AG08396 (cell line): Measurements from ENCODE around the gene PPP1R3G.
"Not testable (repeated sequence)": the region's sequence is repeated elsewhere in the genome, so short reads cannot be mapped to it uniquely, and the experiment has no call there.

Experiments
- DNase-seq: peaks from one replicate; pipeline ENCODE4 v3.0.0; 2012; ENCODE audit warnings: low spot score, mixed read lengths

Gene PPP1R3G

DNA sequence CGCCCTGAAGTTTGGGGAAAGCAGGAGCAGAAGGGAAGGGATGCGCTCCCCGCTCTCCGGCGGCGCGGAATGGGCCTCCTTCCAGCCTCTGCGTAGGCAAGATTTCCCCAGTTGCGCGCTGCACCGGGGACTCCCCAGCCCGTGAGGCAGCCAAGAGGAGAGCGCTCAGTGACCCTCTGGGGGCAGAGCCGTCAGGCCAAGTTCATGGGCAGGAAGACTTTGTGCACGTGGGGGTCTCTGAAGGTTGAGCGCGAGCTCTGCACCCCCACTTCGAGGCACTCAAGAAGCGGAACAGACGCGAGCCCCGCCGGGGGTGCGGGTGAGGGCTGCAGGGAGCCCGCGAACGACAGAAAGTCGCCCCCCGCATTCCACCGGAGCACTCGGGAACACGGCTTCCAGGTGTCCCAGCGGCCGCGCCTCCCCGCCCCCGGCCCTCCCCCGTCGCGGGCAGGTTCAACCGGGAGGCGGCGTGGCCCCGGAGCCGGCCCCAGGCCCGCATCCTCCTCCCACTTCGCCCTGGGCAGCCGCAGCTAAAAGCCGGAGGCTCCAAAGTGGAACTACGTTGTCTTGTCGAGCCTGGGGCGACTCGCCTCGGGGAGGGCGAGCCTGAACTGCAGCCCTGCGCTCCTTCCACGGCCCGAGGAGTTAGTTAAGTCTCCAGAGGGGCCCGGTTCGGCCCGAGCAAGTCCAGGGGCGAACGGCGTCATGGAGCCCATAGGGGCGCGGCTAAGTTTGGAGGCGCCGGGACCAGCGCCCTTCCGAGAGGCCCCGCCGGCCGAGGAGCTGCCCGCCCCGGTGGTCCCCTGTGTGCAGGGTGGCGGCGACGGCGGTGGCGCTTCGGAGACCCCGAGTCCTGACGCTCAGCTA lies at the start of gene PPP1R3G:
Gene PPP1R3G (plus strand): TSS at position 561 of the 867 bp plus-strand sequence. CDS start 145 bp downstream, at position 706.
- peak; percentile 63 for DNase-seq

DNA sequence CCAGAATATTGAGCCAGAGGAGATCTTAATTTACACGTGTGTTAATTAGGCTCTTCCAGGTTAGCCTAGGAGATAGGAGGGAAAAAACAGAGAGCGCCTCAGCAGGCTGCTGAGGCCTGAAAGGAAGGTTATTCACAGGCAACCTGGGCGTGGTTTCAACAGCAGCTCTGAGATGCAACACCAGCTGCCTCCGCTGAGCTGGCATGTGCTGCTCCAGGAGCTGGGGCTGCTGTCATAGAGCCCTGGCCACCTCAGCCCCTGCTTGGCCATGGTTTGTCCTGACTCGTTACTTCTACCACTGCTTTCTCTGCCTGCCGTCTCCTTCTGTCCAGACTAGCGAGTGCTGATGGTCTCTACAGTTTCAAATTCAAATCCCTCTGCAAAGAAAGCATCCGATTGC lies 48.9 kb upstream of the PPP1R3G start:
- DNase-seq = no peak

DNA sequence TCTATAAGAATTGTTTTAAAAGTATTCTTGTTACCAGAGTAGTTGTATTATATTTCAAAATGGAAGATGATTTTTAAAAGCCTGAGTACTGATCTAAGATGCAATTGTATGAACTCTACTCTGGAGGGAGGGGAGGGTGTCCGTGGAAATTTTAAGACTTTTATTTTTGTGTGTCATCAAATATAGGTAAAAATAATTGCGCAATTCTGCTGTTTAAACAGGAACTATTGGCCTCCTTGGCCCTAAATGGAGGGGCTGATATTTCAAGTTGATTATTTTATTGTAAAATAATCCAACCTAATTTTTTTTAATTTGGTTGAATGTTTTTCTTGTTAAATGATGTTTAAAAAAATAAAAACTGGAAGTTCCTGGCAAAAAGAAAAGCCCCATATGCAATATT lies 43.2 kb upstream of the PPP1R3G start:
- DNase-seq = no peak

DNA sequence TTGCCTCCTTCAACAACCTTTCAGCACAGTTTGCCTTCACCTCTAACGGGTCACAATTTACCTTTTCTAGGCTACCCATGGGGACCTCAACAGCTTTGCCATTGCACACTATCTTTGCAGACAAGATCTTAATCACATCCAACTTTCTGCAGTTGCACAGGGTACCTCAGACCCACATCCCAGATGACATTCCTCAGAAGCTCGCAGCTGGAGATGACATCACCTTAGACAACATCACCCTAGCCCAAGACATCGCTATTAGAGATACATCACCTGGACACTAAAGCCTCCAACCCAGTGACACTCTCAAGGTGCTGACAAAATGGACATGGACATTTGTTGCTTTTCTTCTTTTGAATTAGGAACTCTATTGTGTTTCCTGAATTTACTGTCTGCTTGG lies 42.7 kb upstream of the PPP1R3G start:
- DNase-seq = no peak

DNA sequence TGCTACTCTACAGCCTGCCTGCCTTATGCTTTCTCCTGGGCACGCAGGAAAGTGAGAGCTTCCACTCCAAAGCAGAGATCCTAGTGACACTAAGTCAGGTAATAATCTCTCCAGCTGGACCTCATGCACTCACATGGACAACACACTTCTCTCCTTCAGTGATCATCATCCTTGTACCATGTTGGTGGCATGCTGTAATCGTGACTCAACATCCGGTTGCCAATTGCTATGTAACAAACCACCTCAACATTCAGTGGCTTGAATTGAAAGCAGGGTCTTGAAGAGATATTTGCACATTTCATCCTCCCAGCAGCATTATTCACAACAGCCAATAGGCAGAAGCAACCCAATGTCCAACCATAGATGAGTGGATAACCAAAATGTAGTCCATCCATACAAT lies 40.3 kb upstream of the PPP1R3G start:
- DNase-seq = no peak

DNA sequence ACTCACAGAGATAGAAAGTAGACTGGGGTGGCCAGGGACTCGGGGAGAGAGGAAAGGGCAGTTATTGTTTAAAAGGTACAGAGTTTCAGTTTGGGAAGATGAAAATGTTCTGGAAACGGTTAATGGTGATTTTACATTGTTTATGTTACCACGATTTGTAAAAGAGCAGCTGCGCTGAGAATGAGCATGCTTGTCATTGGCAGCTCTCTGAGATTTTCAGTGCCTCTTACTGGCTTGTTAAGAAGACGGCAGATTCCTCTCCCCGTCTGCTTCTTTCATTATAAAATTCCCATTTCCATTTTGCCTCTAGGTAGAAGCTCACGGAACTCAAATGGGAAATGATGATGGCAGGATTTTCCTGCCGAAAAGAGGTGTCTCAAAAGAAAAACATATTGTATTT lies 39.7 kb upstream of the PPP1R3G start:
- no peak for DNase-seq

DNA sequence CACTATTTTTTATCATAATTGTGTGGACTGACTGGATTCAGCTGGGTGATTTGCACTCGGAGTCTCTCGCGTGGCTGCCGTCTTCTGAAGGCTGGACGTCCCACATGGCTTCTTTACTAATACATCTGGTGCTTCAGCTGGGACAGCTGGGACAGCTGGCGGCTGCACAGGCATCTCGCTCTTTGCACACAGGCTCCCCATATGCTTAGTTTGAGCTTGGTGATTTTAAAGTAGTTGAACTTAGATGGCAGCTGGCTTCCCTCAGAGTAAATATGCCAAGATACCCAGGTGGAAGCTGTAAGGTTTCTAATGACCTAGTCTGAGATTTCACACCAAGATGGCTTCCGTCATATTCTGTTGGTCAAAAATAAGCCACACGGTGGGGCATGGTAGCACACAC lies 38.7 kb upstream of the PPP1R3G start:
- no peak for DNase-seq

DNA sequence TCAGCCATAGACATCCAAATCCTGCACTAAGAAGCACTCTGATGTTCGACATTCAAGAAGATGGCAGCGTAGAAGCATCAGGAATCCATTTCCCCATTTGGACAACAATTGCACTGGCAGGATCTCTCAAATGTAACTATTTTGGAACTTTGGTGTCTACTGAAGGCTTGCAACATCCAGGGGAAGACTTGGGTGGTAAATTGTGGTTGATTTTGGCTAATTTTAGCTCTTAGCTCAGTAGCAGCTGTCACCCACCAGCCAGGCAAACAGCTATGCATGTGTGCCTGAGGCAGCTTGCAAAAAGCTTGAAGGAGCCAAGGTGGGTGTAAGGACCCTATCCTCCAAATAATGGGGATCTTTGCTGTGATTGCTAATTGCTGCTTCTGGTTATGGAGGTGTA lies 35.1 kb upstream of the PPP1R3G start:
- no peak for DNase-seq

DNA sequence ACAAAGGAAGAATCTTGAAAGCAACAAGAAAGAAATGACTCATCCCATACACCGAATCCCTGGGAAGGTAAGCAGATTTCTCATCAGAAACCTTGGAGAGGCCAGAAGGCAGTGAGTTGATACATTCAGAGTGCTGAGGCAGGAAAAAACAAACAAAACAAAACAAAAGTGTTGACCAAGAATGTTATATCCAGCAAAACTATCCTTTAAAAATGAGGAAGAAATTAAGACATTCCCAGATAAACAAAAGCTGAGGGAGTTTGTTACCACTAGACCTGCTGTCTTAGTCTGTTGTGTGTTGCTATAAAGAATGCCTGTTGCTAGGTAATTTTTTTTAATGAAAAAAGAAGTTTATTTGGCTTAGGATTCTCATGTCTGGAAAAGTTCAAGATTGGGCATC lies 33.7 kb upstream of the PPP1R3G start:
- no peak for DNase-seq

DNA sequence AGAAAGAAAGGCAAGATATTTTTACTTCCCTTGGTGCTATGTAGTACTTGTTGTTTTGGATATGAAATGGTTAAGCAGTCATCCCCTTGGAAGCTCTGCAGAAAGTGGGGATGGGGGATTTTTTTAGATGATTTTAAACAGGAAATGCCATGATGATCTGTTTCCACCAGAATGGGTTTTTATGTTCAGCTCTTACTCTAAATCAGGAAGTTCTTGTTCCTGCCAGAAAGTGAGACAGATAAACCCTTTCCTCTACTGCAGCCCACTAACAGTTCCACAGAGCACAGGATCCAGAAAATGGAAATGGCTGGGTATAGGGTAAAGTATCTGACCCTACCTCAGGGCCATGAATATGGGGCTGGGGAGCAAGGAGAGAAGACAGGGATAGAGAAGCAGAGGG lies 32.1 kb upstream of the PPP1R3G start:
- no peak for DNase-seq

DNA sequence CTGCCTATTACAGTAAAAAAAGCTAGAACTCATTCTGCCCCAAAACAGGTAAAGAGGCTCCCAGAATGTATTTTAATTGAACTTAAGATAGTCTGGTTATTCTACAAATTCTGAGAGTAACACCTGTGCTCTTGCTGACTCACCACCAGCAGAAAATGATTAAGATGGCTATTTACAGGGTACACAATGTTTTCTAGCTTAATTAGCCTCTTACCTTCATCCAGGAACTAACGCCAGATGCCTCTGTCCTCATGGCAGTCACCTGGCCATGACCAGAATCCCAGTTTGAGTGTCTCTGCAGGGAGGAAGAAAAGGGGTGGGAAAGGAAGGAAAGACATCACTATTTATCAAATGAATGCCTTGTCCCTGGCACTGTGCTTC lies 31.3 kb upstream of the PPP1R3G start:
- no peak for DNase-seq

DNA sequence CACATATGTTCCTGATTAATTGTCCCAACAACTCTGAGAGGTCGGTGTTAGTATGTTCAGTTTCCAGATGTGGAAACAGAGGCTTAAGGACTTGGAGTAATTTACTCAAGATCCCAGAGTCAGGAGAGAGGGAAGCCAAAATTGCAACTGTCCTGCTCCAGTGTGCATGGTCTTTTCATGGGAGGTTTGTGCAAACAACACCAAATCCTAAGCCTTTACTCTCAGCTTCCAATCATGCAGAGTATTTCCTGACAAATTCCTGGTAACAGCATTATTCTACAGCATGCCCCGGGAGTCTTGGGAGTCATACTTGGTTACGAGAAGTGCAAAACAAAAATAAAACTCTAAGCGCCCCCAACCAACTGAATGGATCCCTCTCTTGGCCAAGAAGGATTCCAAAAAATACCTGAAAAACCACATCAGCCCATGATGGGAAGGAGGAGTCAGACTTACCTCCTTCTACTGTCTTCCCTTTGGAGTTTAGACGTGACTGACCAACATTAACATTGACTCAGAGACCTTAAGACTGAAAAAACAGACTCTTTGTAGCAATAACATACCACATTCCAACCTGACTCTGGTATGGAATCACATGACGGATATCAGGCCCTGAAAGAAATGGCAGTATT lies 30.8 kb upstream of the PPP1R3G start:
- DNase-seq = no peak

DNA sequence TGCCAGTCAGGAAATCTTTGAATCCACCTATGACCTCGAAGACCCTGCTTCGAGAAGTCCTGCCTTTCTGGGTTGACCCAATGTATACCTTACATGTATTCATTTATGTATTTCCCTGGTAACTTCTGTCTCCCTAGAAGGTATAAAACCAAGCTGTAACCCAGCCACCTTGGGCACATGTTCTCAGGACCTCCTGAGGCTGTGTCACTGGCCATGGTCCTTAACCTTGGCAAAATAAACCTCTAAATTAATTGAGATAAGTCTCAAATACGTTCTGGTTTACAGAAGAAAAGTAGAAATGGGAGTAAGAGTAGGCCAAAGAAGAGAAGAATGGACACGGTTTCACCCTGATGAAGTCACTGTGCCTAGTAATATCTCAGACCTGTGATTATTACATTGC lies 30.0 kb upstream of the PPP1R3G start:
- no peak for DNase-seq

DNA sequence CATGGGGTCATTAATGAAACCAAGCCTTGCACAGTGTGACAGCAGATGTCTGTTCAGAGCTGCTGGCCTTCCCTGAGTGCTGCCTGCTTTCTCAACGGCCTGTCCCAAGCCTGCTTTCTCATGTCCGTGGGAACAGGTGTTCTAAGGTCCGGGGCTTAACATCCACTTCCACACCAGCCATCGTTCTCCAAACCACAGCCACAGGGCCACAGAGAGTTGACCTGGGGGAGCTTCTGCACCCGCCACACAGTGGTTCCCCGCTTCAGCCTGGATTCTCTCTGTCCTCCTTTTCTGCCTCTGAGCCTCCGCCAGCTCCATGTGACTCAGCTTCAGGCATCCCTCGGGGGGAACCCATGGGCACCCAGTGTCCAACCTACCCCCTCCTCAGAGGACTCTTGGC lies 26.9 kb upstream of the PPP1R3G start:
- DNase-seq = no peak

DNA sequence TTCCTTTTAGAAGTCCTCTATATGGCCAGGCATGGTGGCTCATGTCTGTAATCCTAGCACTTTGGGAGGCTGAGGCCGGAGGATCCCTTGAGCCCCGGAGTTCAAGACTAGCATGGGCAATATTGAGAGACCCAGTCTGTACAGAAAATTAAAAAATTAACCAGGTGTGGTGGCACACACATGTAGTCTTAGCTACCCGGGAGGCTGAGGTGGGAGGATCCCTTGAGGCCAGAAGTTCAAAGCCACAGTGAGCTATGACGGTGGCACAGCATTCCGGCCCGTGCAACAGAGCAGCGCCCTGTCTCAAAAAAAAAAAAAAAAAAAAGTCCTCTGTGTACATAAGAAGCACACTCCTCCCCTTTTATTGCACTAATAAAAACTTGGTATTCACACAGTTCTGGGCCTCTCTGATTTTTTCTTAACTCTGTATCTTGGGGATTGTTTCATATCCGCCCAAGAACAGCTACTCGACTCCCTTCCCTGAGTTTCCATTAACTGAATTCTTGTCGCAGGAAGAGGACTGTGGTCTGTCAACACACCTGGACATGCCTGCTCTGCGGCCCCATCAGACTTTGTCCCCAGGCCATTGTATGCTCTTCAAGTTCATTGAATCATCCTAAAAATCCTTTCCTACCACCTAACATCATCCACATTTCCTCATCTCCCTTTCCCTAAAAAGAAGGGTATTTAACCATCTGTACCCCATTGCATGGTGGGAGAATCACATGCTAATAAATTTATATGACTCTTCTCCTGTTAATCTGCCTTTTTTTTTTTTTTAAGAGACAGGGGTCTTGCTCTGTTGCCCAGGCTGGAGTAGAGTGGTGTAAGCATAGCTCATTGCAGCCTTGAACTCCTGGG lies 25.9 kb upstream of the PPP1R3G start:
- DNase-seq = no peak

DNA sequence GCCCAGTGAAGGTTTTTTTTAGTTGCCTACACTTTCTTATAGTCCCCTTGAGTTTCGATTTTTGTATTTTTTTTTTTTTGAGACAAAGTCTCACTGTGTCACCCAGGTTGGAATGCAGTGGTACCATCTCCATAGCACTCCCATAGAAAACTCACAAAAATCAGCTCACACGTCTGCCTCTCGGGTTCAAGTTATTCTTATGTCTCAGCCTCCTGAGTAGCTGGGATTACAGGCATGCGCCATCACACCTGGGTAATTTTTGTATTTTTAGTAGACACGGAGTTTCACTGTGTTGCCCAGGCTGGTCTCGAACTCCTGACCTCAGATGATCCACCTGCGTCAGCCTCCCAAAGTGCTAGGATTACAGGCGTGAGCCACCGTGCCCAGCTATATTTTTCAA lies 24.7 kb upstream of the PPP1R3G start:
- DNase-seq = not testable (repeated sequence)

DNA sequence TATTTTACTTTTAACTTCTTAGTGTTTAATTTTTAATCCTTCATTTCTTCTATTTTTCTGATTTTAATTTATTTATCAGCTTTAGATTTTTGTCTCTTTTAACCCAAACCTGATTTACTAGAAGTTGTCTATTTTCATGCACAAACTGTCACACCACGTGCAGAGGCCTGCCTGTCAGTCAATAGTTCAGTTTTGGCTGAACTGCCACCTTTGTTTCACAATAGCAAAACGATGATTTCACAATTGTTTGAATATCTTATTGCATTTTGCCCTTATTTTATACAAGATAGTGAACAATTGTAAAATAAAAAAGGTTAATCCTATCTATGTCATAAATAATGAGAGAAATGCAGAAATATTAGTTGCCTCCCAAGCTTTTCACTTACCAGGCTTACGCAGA lies 24.0 kb upstream of the PPP1R3G start:
- DNase-seq = no peak

DNA sequence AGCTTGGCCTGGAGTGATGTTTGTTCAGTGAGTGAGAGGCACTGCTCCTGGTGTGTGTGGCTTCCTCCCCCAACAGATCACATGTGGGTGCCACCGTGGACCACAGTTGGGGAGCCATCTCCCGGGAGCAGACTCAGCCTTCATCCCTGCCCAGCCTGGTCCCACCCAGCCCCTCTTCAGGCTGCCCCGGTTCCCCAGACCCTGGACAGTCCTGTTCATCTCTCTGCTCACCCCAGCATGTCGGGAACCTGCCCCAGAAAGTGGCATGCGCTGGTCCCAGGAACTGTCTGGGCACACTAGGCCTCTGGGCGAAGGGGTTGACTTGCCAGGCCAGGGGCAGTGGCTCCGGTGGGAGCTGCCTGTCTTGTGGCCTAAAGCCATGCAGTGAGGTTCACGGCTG lies 21.5 kb upstream of the PPP1R3G start:
- DNase-seq = no peak

DNA sequence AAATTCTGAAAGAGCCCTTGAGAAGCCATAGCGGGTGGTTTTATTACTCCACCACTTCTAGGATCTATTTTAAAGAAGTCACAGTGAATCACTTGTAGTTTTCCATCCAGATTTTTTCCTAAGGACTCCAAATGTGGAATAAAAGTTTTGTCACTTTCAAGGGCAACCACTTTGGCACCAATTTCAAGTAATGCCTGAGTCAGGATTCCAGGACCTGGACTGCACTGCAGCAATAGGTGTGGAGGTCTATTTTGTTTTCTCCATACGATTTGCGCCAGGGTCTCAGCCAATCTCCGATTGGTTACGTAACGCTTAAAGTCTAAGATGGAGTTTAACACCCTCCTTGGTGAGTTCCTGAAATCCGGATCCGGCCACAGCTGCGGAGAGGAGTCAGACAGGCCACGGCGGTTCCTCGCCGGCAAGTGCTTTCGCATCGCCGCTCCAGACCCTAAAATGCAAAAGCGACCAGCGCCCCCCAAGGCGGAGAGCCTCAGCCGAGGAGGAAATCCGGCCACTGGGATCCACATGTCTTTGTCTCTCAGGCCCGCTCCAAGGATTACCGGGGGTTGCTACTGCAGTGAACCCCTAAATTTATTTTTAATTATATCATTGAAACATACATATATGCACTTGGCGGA lies 18.6 kb upstream of the PPP1R3G start:
- DNase-seq = no peak

DNA sequence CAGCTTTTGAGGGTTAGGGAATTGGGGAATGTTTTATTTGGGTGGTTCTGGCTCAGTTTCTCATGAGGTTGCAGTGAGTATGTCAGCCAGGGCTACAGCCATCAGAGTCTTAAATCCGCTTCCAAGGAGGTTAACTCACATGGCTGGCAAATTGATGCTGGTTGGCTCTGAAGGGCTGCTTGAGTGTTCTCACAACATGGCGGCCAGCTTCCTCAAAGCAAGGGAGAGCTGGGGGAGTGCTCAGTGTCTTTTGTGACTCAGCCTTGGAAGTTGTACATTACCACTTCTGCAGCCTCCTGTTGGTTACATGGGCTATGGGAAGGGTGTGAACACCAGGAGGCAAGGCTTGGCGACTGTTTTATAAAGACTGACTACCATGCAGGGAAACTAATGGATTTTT lies 17.8 kb upstream of the PPP1R3G start:
- DNase-seq = no peak

DNA sequence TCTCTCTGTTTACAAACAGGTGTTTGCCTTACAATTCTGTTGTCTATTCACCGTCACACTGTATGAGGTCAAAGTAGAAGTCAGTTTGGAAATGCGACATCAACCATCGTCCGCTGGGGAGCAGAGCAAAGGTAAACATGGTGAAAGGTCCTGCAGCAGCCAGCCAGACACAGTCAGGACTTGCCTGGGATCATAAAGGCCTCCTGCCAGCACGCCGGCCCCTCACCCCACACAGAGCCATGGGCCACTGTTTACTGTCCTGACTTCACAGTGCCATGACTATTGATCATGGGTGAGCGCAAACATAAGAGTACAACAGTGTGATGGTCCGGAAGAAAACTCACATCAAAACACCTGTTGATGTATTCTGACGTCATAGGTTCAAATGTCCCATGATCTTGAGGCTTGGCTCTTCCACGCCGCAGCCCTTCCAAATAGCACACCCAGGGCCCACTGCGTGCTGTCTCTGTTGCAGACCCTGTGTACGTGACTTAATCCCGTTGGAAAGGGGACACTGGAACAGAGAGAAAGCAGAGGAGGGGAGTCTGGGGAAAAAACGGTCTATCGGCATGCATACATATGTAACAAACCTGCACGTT lies 16.9 kb upstream of the PPP1R3G start:
- no peak for DNase-seq

DNA sequence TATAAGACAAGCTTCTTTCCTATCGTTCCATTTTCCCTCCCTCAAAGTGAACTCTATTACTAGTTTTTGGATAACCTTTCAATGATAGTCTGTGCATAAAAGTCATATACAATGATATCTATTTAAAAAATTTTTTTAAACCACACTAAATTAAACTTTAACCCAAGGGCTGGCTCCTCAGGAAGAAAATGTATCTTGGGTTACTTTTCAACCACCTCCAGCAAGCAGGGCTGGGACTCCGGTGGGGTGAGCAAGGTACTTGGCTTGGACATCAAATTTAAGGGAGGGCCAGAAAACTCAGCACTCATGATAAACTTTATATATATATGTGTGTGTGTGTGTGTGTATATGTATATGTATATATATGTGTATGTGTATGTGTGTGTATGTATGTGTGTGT lies 13.9 kb upstream of the PPP1R3G start:
- no peak for DNase-seq
